HepG2 (cell line): Measurements from ENCODE around the gene MIDN. TPM values are rescaled to one million over a fixed set of nuclear protein-coding genes. Genes with fewer than 3 reads are reported as not detected.

Source experiments
- EP300 ChIP-seq, 3 experiments: sonication (generic) in 1 of 3; formaldehyde crosslinking in 1 of 3; IDR thresholded peaks; 2 replicates each; pipeline versions ENCODE4 v1.5.1 to v1.6.1; 2011 to 2020; ENCODE audit warnings: low read depth in 2 of 3, low read length in 2 of 3, borderline replicate concordance in 1 of 3, improper control_type of control experiment in 1 of 3, mild to moderate bottlenecking in 1 of 3, missing genetic modification reagents in 1 of 3, moderate library complexity in 1 of 3
- GABPA ChIP-seq, 2 experiments: IDR thresholded peaks; 2 replicates each; pipeline ENCODE4 v1.6.1; 2011 to 2016; ENCODE audit warnings: low read depth in 2 of 2, low read length in 1 of 2, missing biosample characterization in 1 of 2, missing genetic modification characterization in 1 of 2
- HOXA3 ChIP-seq: sonication (generic); formaldehyde crosslinking; IDR thresholded peaks from 2 replicates; pipeline ENCODE4 v1.5.0; 2020; ENCODE audit warnings: missing genetic modification reagents
- KAT8 ChIP-seq: IDR thresholded peaks from 2 replicates; pipeline ENCODE4 v1.6.1; 2016; ENCODE audit warnings: missing genetic modification reagents, missing compliant biosample characterization
- MEIS2 ChIP-seq: sonication (generic); formaldehyde crosslinking; IDR thresholded peaks from 2 replicates; pipeline ENCODE4 v1.9.0; 2021; ENCODE audit warnings: mild to moderate bottlenecking, missing genetic modification reagents
- MXD4 ChIP-seq: IDR thresholded peaks from 2 replicates; pipeline ENCODE4 v1.6.1; 2016; ENCODE audit warnings: mild to moderate bottlenecking, missing biosample characterization, missing genetic modification reagents
- PHF20 ChIP-seq: sonication (generic); formaldehyde crosslinking; IDR thresholded peaks from 2 replicates; pipeline ENCODE4 v1.5.0; 2020; ENCODE audit warnings: mild to moderate bottlenecking, missing genetic modification reagents
- RAD51 ChIP-seq: fragments of 450-650 bp; IDR thresholded peaks from 2 replicates; pipeline ENCODE4 v1.6.1; 2016; ENCODE audit warnings: borderline replicate concordance
- RFX1 ChIP-seq: fragments of 450-650 bp; IDR thresholded peaks from 2 replicates; pipeline ENCODE4 v1.6.1; 2017
- RFXAP ChIP-seq: sonication (generic); formaldehyde crosslinking; IDR thresholded peaks from 2 replicates; pipeline ENCODE4 v1.4.0; 2020; ENCODE audit warnings: missing genetic modification reagents, borderline replicate concordance
- SRF ChIP-seq: IDR thresholded peaks from 2 replicates; pipeline ENCODE4 v1.6.1; 2011; ENCODE audit warnings: mild to moderate bottlenecking, low read depth, low read length, moderate library complexity
- ZC3H13 ChIP-seq: sonication (generic); formaldehyde crosslinking; IDR thresholded peaks from 2 replicates; pipeline ENCODE4 v1.8.1; 2023; ENCODE audit warnings: mild to moderate bottlenecking, missing genetic modification reagents, moderate library complexity
- ZMYM2 ChIP-seq: sonication (generic); formaldehyde crosslinking; IDR thresholded peaks from 2 replicates; pipeline ENCODE4 v1.8.0; 2022; ENCODE audit warnings: mild to moderate bottlenecking, missing genetic modification reagents
- ZNF121 ChIP-seq: sonication (generic); formaldehyde crosslinking; IDR thresholded peaks from 2 replicates; pipeline ENCODE4 v1.5.0; 2020; ENCODE audit warnings: mild to moderate bottlenecking, missing genetic modification reagents
- ZNF124 ChIP-seq: sonication (generic); formaldehyde crosslinking; IDR thresholded peaks from 2 replicates; pipeline ENCODE4 v1.4.0; 2020; ENCODE audit warnings: missing genetic modification reagents
- ZNF235 ChIP-seq: sonication (generic); formaldehyde crosslinking; IDR thresholded peaks from 2 replicates; pipeline ENCODE4 v1.8.1; 2023; ENCODE audit warnings: mild to moderate bottlenecking, missing genetic modification reagents, borderline replicate concordance
- ZNF251 ChIP-seq: sonication (generic); formaldehyde crosslinking; IDR thresholded peaks from 2 replicates; pipeline ENCODE4 v1.9.0; 2021; ENCODE audit warnings: mild to moderate bottlenecking, missing genetic modification reagents
- ZNF331 ChIP-seq: sonication (generic); formaldehyde crosslinking; IDR thresholded peaks from 2 replicates; pipeline ENCODE4 v1.4.0; 2020; ENCODE audit warnings: missing genetic modification reagents
- ZNF446 ChIP-seq: sonication (generic); formaldehyde crosslinking; IDR thresholded peaks from 2 replicates; pipeline ENCODE4 v1.5.0; 2020; ENCODE audit warnings: mild to moderate bottlenecking, missing genetic modification reagents
- ZNF510 ChIP-seq: sonication (generic); formaldehyde crosslinking; IDR thresholded peaks from 2 replicates; pipeline ENCODE4 v1.4.0; 2020; ENCODE audit warnings: low read depth, mild to moderate bottlenecking, missing genetic modification reagents
- polyA plus RNA-seq, 8 experiments: library from polyadenylated mRNA; depleted of rRNA in 3 of 8; stranded (reverse) in 7 of 8; unstranded in 1 of 8; fragments of >200 nt; fragmentation: Illumina TruSeq in 4 of 8; extraction: Trizol in 4 of 8; gene quantifications; 2 replicates each; pipeline versions ENCODE4 v1.2.1 to v1.2.3, GENCODE V29; 2011 to 2016; ENCODE audit warnings: low read depth in 4 of 8, missing spikeins in 1 of 8, mixed read lengths in 1 of 8; ENCODE audit not compliant: insufficient read depth in 1 of 8
- total RNA-seq, 5 experiments: library from RNA; depleted of rRNA; stranded (reverse); fragments of >200 nt; fragmentation: Illumina TruSeq; extraction: Trizol; gene quantifications; 2 replicates each; pipeline ENCODE4 v1.2.3, GENCODE V29; 2016; ENCODE audit warnings: low read depth in 1 of 5
- TF ChIP-seq, protein P1 (sequence below): sonication (generic); formaldehyde crosslinking; IDR thresholded peaks from 2 replicates; pipeline ENCODE4 v1.5.0; 2020; ENCODE audit warnings: missing genetic modification reagents
- TF ChIP-seq, protein P2 (sequence below), 2 experiments: sonication (generic) in 1 of 2; formaldehyde crosslinking in 1 of 2; IDR thresholded peaks; 2 replicates each; pipeline versions ENCODE4 v1.4.0 to v1.6.1; 2018 to 2020; ENCODE audit warnings: missing genetic modification reagents in 2 of 2, borderline replicate concordance in 1 of 2, low read depth in 1 of 2, mild to moderate bottlenecking in 1 of 2, missing biosample characterization in 1 of 2
- TF ChIP-seq, protein P3 (sequence below): sonication (generic); formaldehyde crosslinking; IDR thresholded peaks from 2 replicates; pipeline ENCODE4 v1.5.0; 2020; ENCODE audit warnings: missing genetic modification reagents, mild to moderate bottlenecking, borderline replicate concordance

The MIDN gene
- total and polyA plus RNA-seq, 2 of the 13 experiments (the other 11 are each of a cell fraction or from before 2014, with no cell fraction given): 8.4 to 18.0 TPM

DNA sequence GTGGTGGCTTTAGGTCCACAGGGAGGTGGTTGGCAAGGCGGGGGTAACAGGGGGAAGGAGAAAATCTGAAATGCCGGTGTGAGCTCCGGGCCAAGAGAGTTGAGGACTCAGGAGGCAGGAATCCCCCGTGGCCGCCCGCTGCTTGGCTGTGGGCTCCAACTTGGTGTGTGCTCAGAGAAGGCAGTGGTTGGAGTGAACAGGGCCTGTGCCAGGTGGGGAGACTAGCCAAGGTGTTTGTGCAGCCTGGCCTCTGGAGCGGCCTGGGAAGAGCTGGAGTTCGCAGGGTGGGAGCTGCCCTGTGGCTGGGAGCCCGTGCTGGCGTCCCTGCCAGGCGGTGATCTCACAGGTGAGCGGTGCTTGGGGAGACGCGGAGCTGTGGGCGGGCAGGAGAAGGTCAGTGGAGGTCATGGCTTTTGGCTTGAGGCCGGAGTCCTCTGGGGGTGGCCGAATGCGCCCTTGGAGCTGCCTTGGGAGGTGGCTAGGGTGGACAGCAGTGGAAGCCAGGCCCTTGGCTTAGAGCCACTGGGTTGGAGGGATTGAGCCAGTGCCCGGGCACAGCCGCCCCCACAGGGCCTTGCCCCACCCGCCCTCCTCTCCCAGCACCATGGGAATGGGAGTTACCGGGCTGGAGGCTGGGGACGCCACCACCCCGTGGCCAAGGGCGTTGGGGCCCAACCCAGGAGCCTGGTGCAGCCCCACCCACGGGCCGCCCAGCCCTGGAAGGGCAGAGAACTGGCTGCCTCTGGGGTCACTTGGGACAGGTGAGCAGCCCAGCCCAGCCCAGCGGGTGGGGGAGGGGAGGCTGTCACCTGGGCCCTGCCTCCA is 13.6 kb downstream of the MIDN start (continued):
- TF ChIP-seq ZNF235 (0 out of 2 replicates have a peak, but pooled peaks have one; percentile 8), PHF20 (CRISPR knock-in tag) (peak; percentile 28; the same call in 1 of the 2 replicates), ZNF251 (CRISPR knock-in tag) (no peak), HOXA3 (CRISPR knock-in tag) (no peak; the same call in 1 of the 2 replicates), GABPA (IDR thresholded peaks at IDR 0.05; ENCODE audit: low read depth, low read length) (no peak), GABPA (CRISPR knock-in tag; IDR thresholded peaks at IDR 0.05; ENCODE audit: low read depth) (no peak), RAD51 (no peak), ZMYM2 (CRISPR knock-in tag) (no peak), ZNF510 (no peak), ZNF331 (CRISPR knock-in tag) (no peak), SRF (no peak), ZNF446 (0 out of 2 replicates have a peak, but pooled peaks have one; percentile 32), ZC3H13 (CRISPR knock-in tag) (no peak), MEIS2 (CRISPR knock-in tag) (no peak), ZNF121 (CRISPR knock-in tag) (0 out of 2 replicates have a peak, but pooled peaks have one; percentile 7), RFX1 (no peak), ZNF124 (CRISPR knock-in tag) (no peak), KAT8 (CRISPR knock-in tag) (0 out of 2 replicates have a peak, but pooled peaks have one; percentile 19), MXD4 (CRISPR knock-in tag) (no peak), EP300 (IDR thresholded peaks at IDR 0.05; ENCODE audit: low read depth in 2 of 2, low read length in 2 of 2) (no peak), EP300 (CRISPR knock-in tag; IDR thresholded peaks at IDR 0.05; ENCODE audit: borderline replicate concordance) (no peak), RFXAP (CRISPR knock-in tag) (0 out of 2 replicates have a peak, but pooled peaks have one; percentile 4)
- TF ChIP-seq, protein P1, sequence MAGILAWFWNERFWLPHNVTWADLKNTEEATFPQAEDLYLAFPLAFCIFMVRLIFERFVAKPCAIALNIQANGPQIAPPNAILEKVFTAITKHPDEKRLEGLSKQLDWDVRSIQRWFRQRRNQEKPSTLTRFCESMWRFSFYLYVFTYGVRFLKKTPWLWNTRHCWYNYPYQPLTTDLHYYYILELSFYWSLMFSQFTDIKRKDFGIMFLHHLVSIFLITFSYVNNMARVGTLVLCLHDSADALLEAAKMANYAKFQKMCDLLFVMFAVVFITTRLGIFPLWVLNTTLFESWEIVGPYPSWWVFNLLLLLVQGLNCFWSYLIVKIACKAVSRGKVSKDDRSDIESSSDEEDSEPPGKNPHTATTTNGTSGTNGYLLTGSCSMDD: no peak
- TF ChIP-seq, protein P2, sequence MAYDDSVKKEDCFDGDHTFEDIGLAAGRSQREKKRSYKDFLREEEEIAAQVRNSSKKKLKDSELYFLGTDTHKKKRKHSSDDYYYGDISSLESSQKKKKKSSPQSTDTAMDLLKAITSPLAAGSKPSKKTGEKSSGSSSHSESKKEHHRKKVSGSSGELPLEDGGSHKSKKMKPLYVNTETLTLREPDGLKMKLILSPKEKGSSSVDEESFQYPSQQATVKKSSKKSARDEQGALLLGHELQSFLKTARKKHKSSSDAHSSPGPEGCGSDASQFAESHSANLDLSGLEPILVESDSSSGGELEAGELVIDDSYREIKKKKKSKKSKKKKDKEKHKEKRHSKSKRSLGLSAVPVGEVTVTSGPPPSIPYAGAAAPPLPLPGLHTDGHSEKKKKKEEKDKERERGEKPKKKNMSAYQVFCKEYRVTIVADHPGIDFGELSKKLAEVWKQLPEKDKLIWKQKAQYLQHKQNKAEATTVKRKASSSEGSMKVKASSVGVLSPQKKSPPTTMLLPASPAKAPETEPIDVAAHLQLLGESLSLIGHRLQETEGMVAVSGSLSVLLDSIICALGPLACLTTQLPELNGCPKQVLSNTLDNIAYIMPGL (CRISPR knock-in tag; IDR thresholded peaks at IDR 0.05; ENCODE audit: borderline replicate concordance in 1 of 2, low read depth in 1 of 2): peak in 1 of 2 experiments; percentile 25; a peak in 2 of 4 replicates
- TF ChIP-seq, protein P3, sequence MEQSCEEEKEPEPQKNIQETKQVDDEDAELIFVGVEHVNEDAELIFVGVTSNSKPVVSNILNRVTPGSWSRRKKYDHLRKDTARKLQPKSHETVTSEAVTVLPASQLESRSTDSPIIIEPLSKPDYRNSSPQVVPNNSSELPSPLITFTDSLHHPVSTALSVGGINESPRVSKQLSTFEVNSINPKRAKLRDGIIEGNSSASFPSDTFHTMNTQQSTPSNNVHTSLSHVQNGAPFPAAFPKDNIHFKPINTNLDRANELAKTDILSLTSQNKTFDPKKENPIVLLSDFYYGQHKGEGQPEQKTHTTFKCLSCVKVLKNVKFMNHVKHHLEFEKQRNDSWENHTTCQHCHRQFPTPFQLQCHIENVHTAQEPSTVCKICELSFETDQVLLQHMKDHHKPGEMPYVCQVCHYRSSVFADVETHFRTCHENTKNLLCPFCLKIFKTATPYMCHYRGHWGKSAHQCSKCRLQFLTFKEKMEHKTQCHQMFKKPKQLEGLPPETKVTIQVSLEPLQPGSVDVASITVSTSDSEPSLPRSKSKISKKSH (CRISPR knock-in tag): no peak
